Left lung (tissue), 10 donors: Measurements from ENCODE around the gene WDR45. TPM values are rescaled to one million over a fixed set of nuclear protein-coding genes. Genes with fewer than 3 reads are reported as not detected.
A peak's percentile ranks its signal among the peaks of the same experiment; 100 is the strongest.

Experiments
- ATAC-seq: fragments of 200-7000 bp; cut with Tn5 transposase; one replicate; pipeline ENCODE4 v1.9.1; 2020; ENCODE audit warnings: moderate library complexity
- DNase-seq, 4 donors: peaks; one replicate each; pipeline ENCODE4 v3.0.0-alpha.2; 2013 to 2020
- H3K27ac ChIP-seq, 2 donors: fragments of 200-600 bp; sonication (generic) in 1 of 2; one replicate each; pipeline versions ENCODE4 v1.5.0 to v1.8.0; 2020 to 2021
- H3K27me3 ChIP-seq, 2 donors: fragments of 200-600 bp; sonication (generic) in 1 of 2; one replicate each; pipeline versions ENCODE4 v1.5.0 to v1.8.0; 2020 to 2021
- H3K36me3 ChIP-seq, 2 donors: fragments of 200-600 bp; sonication (generic) in 1 of 2; one replicate each; pipeline versions ENCODE4 v1.5.0 to v1.8.0; 2020 to 2021
- H3K4me1 ChIP-seq, 2 donors: fragments of 200-600 bp; one replicate each; pipeline ENCODE4 v1.8.0; 2021
- H3K4me3 ChIP-seq, 2 donors: fragments of 200-600 bp; sonication (generic) in 1 of 2; one replicate each; pipeline versions ENCODE4 v1.5.0 to v1.8.0; 2020 to 2021; ENCODE audit warnings: mild to moderate bottlenecking in 1 of 2
- H3K9me3 ChIP-seq, 2 donors: fragments of 200-600 bp; sonication (generic) in 1 of 2; one replicate each; pipeline versions ENCODE4 v1.5.0 to v1.8.0; 2020 to 2021
- CTCF ChIP-seq, 2 donors: fragments of 200-600 bp; sonication (generic) in 1 of 2; IDR thresholded peaks; one replicate each; pipeline versions ENCODE4 v1.5.0 to v1.8.0; 2021; ENCODE audit warnings: antibody characterized with exemption in 2 of 2
- intact Hi-C, 2 donors: fragments of 100-400 bp; cut with DNase I; formaldehyde crosslinking; loops; one replicate each; pipeline versions ENCODE4 v1.11.2 to v1.14.2; 2022
- polyA plus RNA-seq, 6 donors: library from polyadenylated mRNA; unstranded; fragments of 120-200 nt; gene quantifications; one replicate each; pipeline ENCODE4 v1.2.1, GENCODE V29; 2013; ENCODE audit not compliant: insufficient read length in 6 of 6
- total RNA-seq, 2 donors: library from RNA; stranded (reverse); fragmentation: NEBNext Ultra II Directional; extraction: Animal tissue kit (Norgen Biotek cat#: 25700); gene quantifications; one replicate each; pipeline ENCODE4 v1.2.1, GENCODE V29; 2021
- donor health status: DM: no; HTN: yes; CAD: no.
- donor health status: DM: no; HTN: no; CAD: no.

The WDR45 gene
- total and polyA plus RNA-seq, 8 donors = 45.8 to 61.5 (median 48.2) TPM

GRCh38 chrX:49061490-49061889, 18.2 kb downstream of the WDR45 start:
- H3K4me3 ChIP-seq = no peak overlapping the region
- H3K27ac ChIP-seq = no peak overlapping the region
- no peaks in the 10 kb centered on the region for H3K4me1 ChIP-seq
- DNase-seq (no peak), ATAC-seq (no peak)
- H3K9me3 ChIP-seq = no peaks in the 10 kb centered on the region
- intact Hi-C loops = no loop called here
- TF ChIP-seq CTCF (IDR thresholded peaks at IDR 0.05) = no peak
- peaks cover 0 to 9% of the 10 kb centered on the region in 2 donors for H3K36me3 ChIP-seq
- H3K27me3 ChIP-seq = no peaks in the 10 kb centered on the region

- intact Hi-C loops = no loop called here
- no peak for DNase-seq
- no peak overlapping the region for H3K4me3 ChIP-seq
- no peaks in the 10 kb centered on the region for H3K4me1 ChIP-seq
- TF ChIP-seq CTCF (IDR thresholded peaks at IDR 0.05) = no peak
- no peaks in the 10 kb centered on the region for H3K27me3 ChIP-seq
- H3K9me3 ChIP-seq = no peaks in the 10 kb centered on the region
- no peak for ATAC-seq
- H3K27ac ChIP-seq = no peak overlapping the region
- H3K36me3 ChIP-seq = peaks cover 0 to 9% of the 10 kb centered on the region in 2 donors
These were observed 18.8 kb downstream of the WDR45 start for GRCh38 chrX:49060914-49061313.

GRCh38 chrX:49059681-49060085, 20.0 kb downstream of the WDR45 start:
- no peak for DNase-seq
- no peaks in the 10 kb centered on the region for H3K9me3 ChIP-seq
- no peaks in the 10 kb centered on the region for H3K27me3 ChIP-seq
- peaks cover 0 to 9% of the 10 kb centered on the region in 2 donors for H3K36me3 ChIP-seq
- no peak overlapping the region for H3K27ac ChIP-seq
- TF ChIP-seq CTCF (IDR thresholded peaks at IDR 0.05) = no peak
- peak overlapping the region in 1 of 2 donors; percentile 32 for H3K4me3 ChIP-seq
- no peaks in the 10 kb centered on the region for H3K4me1 ChIP-seq
- intact Hi-C loops = no loop called here
- ATAC-seq = peak; percentile 69

- peaks cover 0 to 6% of the 10 kb centered on the region in 2 donors for H3K36me3 ChIP-seq
- intact Hi-C loops = no loop called here
These were observed 20.5 kb downstream of the WDR45 start for GRCh38 chrX:49059201-49059600.

GRCh38 chrX:49058794-49059193, 20.9 kb downstream of the WDR45 start, which contains the start of gene CCDC120:
Gene CCDC120, plus strand, starts transcription at chrX:49058999. Its CDS starts 3,043 bp downstream, at chrX:49062042.
- no peak for TF ChIP-seq CTCF (IDR thresholded peaks at IDR 0.05)
- H3K4me3 ChIP-seq = peak within 1 kb of the TSS in 1 of 2 donors; percentile 32
- no peaks in the 10 kb centered on the region for H3K9me3 ChIP-seq
- no peaks in the 10 kb centered on the region for H3K4me1 ChIP-seq
- H3K27ac ChIP-seq = peak within 1 kb of the TSS in 1 of 2 donors; percentile 37
- peak; percentile 90 for ATAC-seq
- intact Hi-C loops = no loop called here
- no peaks in the 10 kb centered on the region for H3K27me3 ChIP-seq
- DNase-seq = no peak
- H3K36me3 ChIP-seq = peaks cover 0 to 6% of the 10 kb centered on the region in 2 donors

More at GRCh38 chrX:49059201-49059600, 20.5 kb downstream of the WDR45 start:
- Histone ChIP-seq H3K27me3 (no peaks in the 10 kb centered on the region), H3K4me1 (no peaks in the 10 kb centered on the region), H3K9me3 (no peaks in the 10 kb centered on the region), H3K27ac (peak overlapping the region in 1 of 2 donors; percentile 37), H3K4me3 (peak overlapping the region in 1 of 2 donors; percentile 32)
- TF ChIP-seq CTCF (IDR thresholded peaks at IDR 0.05) = no peak
- ATAC-seq (peak; percentile 46), DNase-seq (no peak)
